Measurements from ENCODE around the gene PCP4.

PCP4 gene

GRCh38 chr21:39881661-39882060 is 14.4 kb downstream of the PCP4 start:
- TF ChIP-seq, protein P1, sequence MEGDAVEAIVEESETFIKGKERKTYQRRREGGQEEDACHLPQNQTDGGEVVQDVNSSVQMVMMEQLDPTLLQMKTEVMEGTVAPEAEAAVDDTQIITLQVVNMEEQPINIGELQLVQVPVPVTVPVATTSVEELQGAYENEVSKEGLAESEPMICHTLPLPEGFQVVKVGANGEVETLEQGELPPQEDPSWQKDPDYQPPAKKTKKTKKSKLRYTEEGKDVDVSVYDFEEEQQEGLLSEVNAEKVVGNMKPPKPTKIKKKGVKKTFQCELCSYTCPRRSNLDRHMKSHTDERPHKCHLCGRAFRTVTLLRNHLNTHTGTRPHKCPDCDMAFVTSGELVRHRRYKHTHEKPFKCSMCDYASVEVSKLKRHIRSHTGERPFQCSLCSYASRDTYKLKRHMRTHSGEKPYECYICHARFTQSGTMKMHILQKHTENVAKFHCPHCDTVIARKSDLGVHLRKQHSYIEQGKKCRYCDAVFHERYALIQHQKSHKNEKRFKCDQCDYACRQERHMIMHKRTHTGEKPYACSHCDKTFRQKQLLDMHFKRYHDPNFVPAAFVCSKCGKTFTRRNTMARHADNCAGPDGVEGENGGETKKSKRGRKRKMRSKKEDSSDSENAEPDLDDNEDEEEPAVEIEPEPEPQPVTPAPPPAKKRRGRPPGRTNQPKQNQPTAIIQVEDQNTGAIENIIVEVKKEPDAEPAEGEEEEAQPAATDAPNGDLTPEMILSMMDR (IDR thresholded peaks at IDR 0.05), result no peak
- H3K4me1 ChIP-seq, result peaks cover 0 to 21% (median 6%) of the 10 kb centered on the region in 4 donors
- intact Hi-C loops (cut with DNase I; ENCODE audit: low total_unique reads), result no loop called here
- H3K9me3 ChIP-seq, result no peaks in the 10 kb centered on the region
- no peak overlapping the region for H3K27ac ChIP-seq
- H3K4me3 ChIP-seq, result no peak overlapping the region
- H3K27me3 ChIP-seq, result no peaks in the 10 kb centered on the region
- no peaks in the 10 kb centered on the region for H3K36me3 ChIP-seq
- no peak for DNase-seq

- DNase-seq, result no peak
- Histone ChIP-seq H3K27me3 (no peaks in the 10 kb centered on the region), H3K27ac (no peak overlapping the region), H3K9me3 (no peaks in the 10 kb centered on the region), H3K4me1 (peaks cover 0 to 21% (median 6%) of the 10 kb centered on the region in 4 donors), H3K4me3 (no peak overlapping the region), H3K36me3 (no peaks in the 10 kb centered on the region)
- TF ChIP-seq, protein P1 (IDR thresholded peaks at IDR 0.05), result no peak
- intact Hi-C loops (cut with DNase I; ENCODE audit: low total_unique reads), result no loop called here
These were observed 15.1 kb downstream of the PCP4 start for GRCh38 chr21:39882151-39882838.

- TF ChIP-seq, protein P1 (IDR thresholded peaks at IDR 0.05), result no peak
- Histone ChIP-seq H3K36me3 (no peaks in the 10 kb centered on the region), H3K27me3 (no peaks in the 10 kb centered on the region), H3K9me3 (no peaks in the 10 kb centered on the region), H3K4me1 (peaks cover 0 to 21% (median 6%) of the 10 kb centered on the region in 4 donors), H3K4me3 (no peak overlapping the region), H3K27ac (no peak overlapping the region)
- intact Hi-C loops (cut with DNase I; ENCODE audit: low total_unique reads), result no loop called here
- DNase-seq, result no peak
These were observed 15.6 kb downstream of the PCP4 start for GRCh38 chr21:39882839-39883195.

- peak in 1 of 2 donors; percentile 81 for DNase-seq
- TF ChIP-seq, protein P1 (IDR thresholded peaks at IDR 0.05), result no peak
These were observed 18.0 kb downstream of the PCP4 start for GRCh38 chr21:39885119-39885848.

DNA sequence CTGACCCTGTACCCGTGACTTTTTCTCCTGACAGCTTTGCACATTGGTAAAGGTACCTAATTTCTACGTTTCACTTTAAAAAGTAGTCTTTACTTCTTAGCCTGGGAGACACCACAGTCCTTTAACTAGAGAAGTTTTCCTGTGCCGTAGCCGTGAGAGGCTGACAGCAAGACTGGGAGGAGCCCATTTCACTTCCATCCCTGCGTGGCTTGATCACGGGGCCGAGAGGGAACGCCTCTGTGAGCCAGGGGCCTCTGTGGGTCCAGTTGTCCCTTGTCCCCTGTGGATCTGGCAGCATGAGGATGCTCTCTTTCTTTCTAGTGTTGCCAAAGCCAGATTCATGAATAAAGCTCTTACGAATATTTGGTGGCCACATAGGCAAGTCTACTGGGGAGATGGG is 21.6 kb downstream of the PCP4 start:
- H3K4me1 ChIP-seq, result peaks cover 0 to 26% (median 13%) of the 10 kb centered on the region in 4 donors
- DNase-seq, result no peak
- H3K4me3 ChIP-seq, result no peak overlapping the region
- H3K9me3 ChIP-seq, result no peaks in the 10 kb centered on the region
- H3K27ac ChIP-seq, result no peak overlapping the region
- intact Hi-C loops (cut with DNase I; ENCODE audit: low total_unique reads), result no loop called here
- TF ChIP-seq, protein P1 (IDR thresholded peaks at IDR 0.05), result no peak
- H3K36me3 ChIP-seq, result no peaks in the 10 kb centered on the region
- no peaks in the 10 kb centered on the region for H3K27me3 ChIP-seq

More at GRCh38 chr21:39885119-39885848, 18.0 kb downstream of the PCP4 start:
- Histone ChIP-seq H3K4me1 (peaks cover 0 to 23% (median 7%) of the 10 kb centered on the region in 4 donors), H3K27ac (peak overlapping the region; percentile 60 to 66), H3K27me3 (no peaks in the 10 kb centered on the region), H3K9me3 (no peaks in the 10 kb centered on the region), H3K4me3 (no peak overlapping the region), H3K36me3 (no peaks in the 10 kb centered on the region)
- intact Hi-C loops (cut with DNase I; ENCODE audit: low total_unique reads), result no loop called here
